ENCODE data around the gene COX10.

COX10 gene

GRCh38 chr17:14069251-14070021, at the start of gene COX10:
TSS of gene COX10 (plus strand) at chr17:14069504. CDS start at chr17:14069606, 102 bp downstream.
- TF ChIP-seq CTCF (IDR thresholded peaks at IDR 0.05) = no peak

GRCh38 chr17:14032234-14032633, 37.1 kb upstream of the COX10 start:
- no peak for TF ChIP-seq CTCF (IDR thresholded peaks at IDR 0.05)

GRCh38 chr17:14033166-14033565, 36.1 kb upstream of the COX10 start:
- no peak for TF ChIP-seq CTCF (IDR thresholded peaks at IDR 0.05)

GRCh38 chr17:14037453-14037852, 31.9 kb upstream of the COX10 start:
- TF ChIP-seq CTCF (IDR thresholded peaks at IDR 0.05) = no peak

- TF ChIP-seq CTCF (IDR thresholded peaks at IDR 0.05) = no peak
These were observed 31.1 kb upstream of the COX10 start for GRCh38 chr17:14038206-14038605.

- no peak for TF ChIP-seq CTCF (IDR thresholded peaks at IDR 0.05)
These were observed 26.9 kb upstream of the COX10 start for GRCh38 chr17:14042411-14042810.

- TF ChIP-seq CTCF (IDR thresholded peaks at IDR 0.05) = no peak
These were observed 24.6 kb upstream of the COX10 start for GRCh38 chr17:14044702-14045101.

GRCh38 chr17:14046978-14047377, 22.3 kb upstream of the COX10 start:
- TF ChIP-seq CTCF (IDR thresholded peaks at IDR 0.05) = no peak
